Activated CD8-positive, alpha-beta memory T cell treated with anti-CD3 and anti-CD28 coated beads for 36 hours (primary cell): ENCODE measurements around the gene SCRT2. TPM values are rescaled to one million over a fixed set of nuclear protein-coding genes. Genes with fewer than 3 reads are reported as not detected.

Experiments
- CTCF ChIA-PET: fragments of 350-600 bp; sonication (Branson Sonifier 250); formaldehyde crosslinking; loops from one replicate; lab custom pipeline; 2021; ENCODE audit warnings: antibody characterized with exemption; lab: Charles Lee
- POLR2A ChIA-PET: fragments of 350-600 bp; sonication (Branson Sonifier 250); formaldehyde crosslinking; loops from one replicate; lab custom pipeline; 2021; ENCODE audit warnings: antibody characterized with exemption; lab: Charles Lee
- total RNA-seq, 2 experiments: library from RNA; stranded (reverse); gene quantifications; one replicate each; pipeline ENCODE4 v1.2.3, GENCODE V29; 2021

SCRT2 gene
- total RNA-seq, 2 experiments from 2014 or later, result not detected

- CTCF ChIA-PET, result interaction anchor here (2.7 kb wide), 1 partner anchor 13 kb away, joined by 8 read pairs; no protein-coding TSS in a partner anchor
Observed at GRCh38 chr20:658731-659291, 16.8 kb downstream of the SCRT2 start.

GRCh38 chr20:658202-658601 is 17.4 kb downstream of the SCRT2 start:
- CTCF ChIA-PET, result interaction anchor here (2.7 kb wide), 1 partner anchor 13 kb away, joined by 8 read pairs; no protein-coding TSS in a partner anchor
- POLR2A ChIA-PET, result no interaction called here

More at GRCh38 chr20:658731-659291, 16.8 kb downstream of the SCRT2 start:
- POLR2A ChIA-PET, result no interaction called here

- POLR2A ChIA-PET, result no interaction called here
Observed at GRCh38 chr20:655726-656624, 19.6 kb downstream of the SCRT2 start.

GRCh38 chr20:654417-654750 is 21.2 kb downstream of the SCRT2 start:
- ChIA-PET CTCF (interaction anchor here (1.9 kb wide), 1 partner anchor 9 kb away, joined by 5 read pairs; no protein-coding TSS in a partner anchor), POLR2A (no interaction called here)

More at GRCh38 chr20:655726-656624, 19.6 kb downstream of the SCRT2 start:
- CTCF ChIA-PET, result no interaction called here

GRCh38 chr20:653590-654416 is 21.8 kb downstream of the SCRT2 start:
- ChIA-PET POLR2A (no interaction called here), CTCF (interaction anchor here (1.9 kb wide), 1 partner anchor 8 kb away, joined by 5 read pairs; no protein-coding TSS in a partner anchor)

GRCh38 chr20:653110-653589 is 22.5 kb downstream of the SCRT2 start, which contains the start of gene SRXN1:
Gene SRXN1, minus strand, starts transcription at chr20:653200. Its CDS starts 15 bp downstream, at chr20:653185.
- CTCF ChIA-PET, result interaction anchor here (1.0 kb wide), 1 partner anchor 14 kb away, joined by 3 read pairs; no protein-coding TSS in a partner anchor
- POLR2A ChIA-PET, result no interaction called here

GRCh38 chr20:652615-653109 is 22.9 kb downstream of the SCRT2 start:
- ChIA-PET POLR2A (interaction anchor here (1.1 kb wide), 1 partner anchor 109 kb away, joined by 5 read pairs; the partner anchor contains the start of gene CSNK2A1), CTCF (interaction anchor here (1.0 kb wide), 1 partner anchor 15 kb away, joined by 3 read pairs; no protein-coding TSS in a partner anchor)

- ChIA-PET POLR2A (interaction anchor here (1.1 kb wide), 1 partner anchor 108 kb away, joined by 5 read pairs; the partner anchor contains the start of gene CSNK2A1), CTCF (interaction anchor here (1.0 to 1.1 kb wide), 2 partner anchors 15 to 173 kb away, joined by 3 read pairs; no protein-coding TSS in a partner anchor)
Observed at GRCh38 chr20:651713-652614, 23.6 kb downstream of the SCRT2 start.

GRCh38 chr20:650954-651353 is 24.6 kb downstream of the SCRT2 start:
- CTCF ChIA-PET, result interaction anchor here (1.1 kb wide), 1 partner anchor 172 kb away, joined by 3 read pairs; no protein-coding TSS in a partner anchor
- POLR2A ChIA-PET, result no interaction called here

- POLR2A ChIA-PET, result no interaction called here
- CTCF ChIA-PET, result interaction anchor here (1.1 kb wide), 1 partner anchor 188 kb away, joined by 3 read pairs; no protein-coding TSS in a partner anchor
Observed at GRCh38 chr20:650281-650680, 25.3 kb downstream of the SCRT2 start.

- ChIA-PET CTCF (interaction anchor here (3.0 kb wide), 1 partner anchor 19 kb away, joined by 11 read pairs; no protein-coding TSS in a partner anchor), POLR2A (no interaction called here)
Observed at GRCh38 chr20:647479-648019, 28.1 kb downstream of the SCRT2 start.

- POLR2A ChIA-PET, result no interaction called here
Observed at GRCh38 chr20:646868-647233, 28.8 kb downstream of the SCRT2 start.

GRCh38 chr20:646107-646867 is 29.3 kb downstream of the SCRT2 start:
- CTCF ChIA-PET, result interaction anchor here (0.6 to 3.0 kb wide), 18 partner anchors 8 to 135 kb away, joined by 3 to 11 read pairs (median 6); partner anchors contain the start of genes CSNK2A1 and TCF15
- POLR2A ChIA-PET, result no interaction called here

More at GRCh38 chr20:646868-647233, 28.8 kb downstream of the SCRT2 start:
- CTCF ChIA-PET, result interaction anchor here (3.0 kb wide), 1 partner anchor 20 kb away, joined by 11 read pairs; no protein-coding TSS in a partner anchor

- ChIA-PET CTCF (interaction anchor here (0.6 to 2.0 kb wide), 20 partner anchors 9 to 134 kb away, joined by 3 to 10 read pairs (median 5); partner anchors contain the start of genes CSNK2A1 and TCF15), POLR2A (no interaction called here)
Observed at GRCh38 chr20:645318-646106, 30.1 kb downstream of the SCRT2 start.

- CTCF ChIA-PET, result interaction anchor here (0.7 to 2.0 kb wide), 18 partner anchors 9 to 108 kb away, joined by 3 to 10 read pairs (median 5); partner anchors contain the start of gene TCF15
- POLR2A ChIA-PET, result no interaction called here
Observed at GRCh38 chr20:644692-645317, 30.8 kb downstream of the SCRT2 start.
